Panc1 (cell line): ENCODE data around the gene PLEKHO1. TPM values are rescaled to one million over a fixed set of nuclear protein-coding genes. Genes with fewer than 3 reads are reported as not detected.
A peak's percentile ranks its signal among the peaks of the same experiment; 100 is the strongest.

Experiments
- ATAC-seq: fragments of 200-7000 bp; cut with Tn5 transposase; 2 replicates; pipeline ENCODE4 v1.9.1; 2020; ENCODE audit warnings: mild to moderate bottlenecking, moderate library complexity
- BruUV-seq: library from RNA; stranded (reverse); fragments of 400-500 nt; replicated peaks from 2 replicates; lab custom pipeline; 2021; lab: Mats Ljungman, UMichigan
- CTCF ChIA-PET: fragments of 300-600 bp; sonication (Branson Sonifier 250); formaldehyde crosslinking; loops from one replicate; lab custom pipeline; 2022; ENCODE audit warnings: antibody characterized with exemption; lab: Charles Lee
- POLR2A ChIA-PET: fragments of 300-600 bp; sonication (Branson Sonifier 250); formaldehyde crosslinking; loops from one replicate; lab custom pipeline; 2022; ENCODE audit warnings: antibody characterized with exemption; lab: Charles Lee
- DNase-seq: peaks from one replicate; pipeline ENCODE4 v3.0.0-alpha.2; 2010; ENCODE audit warnings: low read depth, low spot score
- H3K27ac ChIP-seq: 2 replicates; pipeline ENCODE4 v1.5.1; 2011; ENCODE audit warnings: mild to moderate bottlenecking, low read length, inconsistent platforms
- H3K27me3 ChIP-seq: fragments of 200-500 bp; sonication (Bioruptor generic); 2 replicates; pipeline ENCODE4 v1.6.0; 2014; ENCODE audit warnings: low read length, inconsistent platforms; ENCODE audit not compliant: control insufficient read depth, insufficient read depth
- H3K36me3 ChIP-seq: fragments of 200-500 bp; sonication (Bioruptor generic); 2 replicates; pipeline ENCODE4 v1.5.1; 2014; ENCODE audit warnings: inconsistent platforms, mild to moderate bottlenecking, low read length, moderate library complexity; ENCODE audit not compliant: control insufficient read depth, insufficient read depth
- H3K4me1 ChIP-seq: 2 replicates; pipeline ENCODE4 v1.5.1; 2011; ENCODE audit warnings: inconsistent platforms, mild to moderate bottlenecking, low read length, moderate library complexity; ENCODE audit not compliant: control insufficient read depth, insufficient read depth
- H3K4me3 ChIP-seq, 2 experiments: 2 replicates each; pipeline ENCODE4 v1.5.1; 2011 to 2012; ENCODE audit warnings: low read depth in 2 of 2, low read length in 2 of 2, mild to moderate bottlenecking in 2 of 2, inconsistent platforms in 1 of 2, moderate library complexity in 1 of 2
- H3K9me3 ChIP-seq: fragments of 200-500 bp; sonication (Bioruptor generic); 2 replicates; pipeline ENCODE4 v1.5.1; 2014; ENCODE audit warnings: low read depth, mild to moderate bottlenecking, inconsistent platforms, low read length, moderate library complexity; ENCODE audit not compliant: control insufficient read depth, insufficient read depth
- CTCF ChIP-seq: fragments of 450-650 bp; IDR thresholded peaks from 2 replicates; pipeline ENCODE4 v1.5.1; 2017; ENCODE audit warnings: mild to moderate bottlenecking
- POLR2AphosphoS5 ChIP-seq: IDR thresholded peaks from 2 replicates; pipeline ENCODE4 v1.6.1; 2012; ENCODE audit warnings: mild to moderate bottlenecking, low read depth, low read length, moderate library complexity
- REST ChIP-seq, 2 experiments: IDR thresholded peaks; 2 replicates each; pipeline ENCODE4 v1.6.1; 2011 to 2012; ENCODE audit warnings: low read depth in 2 of 2, control low read depth in 1 of 2, low read length in 1 of 2, mild to moderate bottlenecking in 1 of 2, moderate library complexity in 1 of 2; ENCODE audit not compliant: insufficient read depth in 1 of 2
- SIN3A ChIP-seq: IDR thresholded peaks from 2 replicates; pipeline ENCODE4 v1.6.1; 2012; ENCODE audit warnings: low read depth, mild to moderate bottlenecking, low read length, moderate library complexity, borderline replicate concordance; ENCODE audit not compliant: insufficient read depth
- TCF7L2 ChIP-seq: IDR thresholded peaks from 2 replicates; pipeline ENCODE4 v1.6.1; 2011; ENCODE audit warnings: mild to moderate bottlenecking, low read depth, low read length, inconsistent platforms
- in situ Hi-C: cut with HindIII; loops from 2 replicates; pipeline ENCODE4 v1.10.0; 2016; ENCODE audit warnings: low sequenced_read_pairs, low pct_unique_long_range_greater_than_20kb
- intact Hi-C: fragments of 100-400 bp; cut with micrococcal nuclease; formaldehyde crosslinking; loops from one replicate; pipeline ENCODE4 v1.10.0; 2022; ENCODE audit not compliant: unreplicated experiment
- total RNA-seq: library from RNA; stranded (reverse); gene quantifications from one replicate; pipeline ENCODE4 v1.2.1, GENCODE V29; 2021; ENCODE audit not compliant: unreplicated experiment

The PLEKHO1 gene
- total RNA-seq, 1 experiment from 2014 or later = 9.1 TPM

GRCh38 chr1:150151291-150152181 is 1.8 kb downstream of the PLEKHO1 start:
- POLR2A ChIA-PET = no interaction called here
- H3K36me3 ChIP-seq = no peaks in the 10 kb centered on the region
- CTCF ChIA-PET = interaction anchor here (0.6 kb wide), 2 partner anchors 17 to 78 kb away, joined by 3 to 4 read pairs; no protein-coding TSS in a partner anchor
- no peak for TF ChIP-seq REST (IDR thresholded peaks at IDR 0.05; ENCODE audit: insufficient read depth in 1 of 2, low read depth in 2 of 2, low read length in 1 of 2)
- no peak for TF ChIP-seq TCF7L2
- TF ChIP-seq POLR2AphosphoS5 = no peak
- TF ChIP-seq SIN3A = no peak
- TF ChIP-seq CTCF = no peak
- no peak for DNase-seq
- intact Hi-C loops (no loop called here), in situ Hi-C loops (no loop called here)
- H3K4me1 ChIP-seq = peaks cover 11% of the 10 kb centered on the region
- peak overlapping the region in 1 of 2 experiments; percentile 66; a peak in 1 of 4 replicates for H3K4me3 ChIP-seq
- H3K27ac ChIP-seq = 0 out of 2 replicates have a peak overlapping the region, but pooled peaks have one; percentile 31
- 0 out of 2 replicates have a peak, but pooled peaks have one; percentile 18 for ATAC-seq
- TSS peak; percentile 51 for BruUV-seq
- H3K27me3 ChIP-seq = no peaks in the 10 kb centered on the region
- no peaks in the 10 kb centered on the region for H3K9me3 ChIP-seq

DNA sequence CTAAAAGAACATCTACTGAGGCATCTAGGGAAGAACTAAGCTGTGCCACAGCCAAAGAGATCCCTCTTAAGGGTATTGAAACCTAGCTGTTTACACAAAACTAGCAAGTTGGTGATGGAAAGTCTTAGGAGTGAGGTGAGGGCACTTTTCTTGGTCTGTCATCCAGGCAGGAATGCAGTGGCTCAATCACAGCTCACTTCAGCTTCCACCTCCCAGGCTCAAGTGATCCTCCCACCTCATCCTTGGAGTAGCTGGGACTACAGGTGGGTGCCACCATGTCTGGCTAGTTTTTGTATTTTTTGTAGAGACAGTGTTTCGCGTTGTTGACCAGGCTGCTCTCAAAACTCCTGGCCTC is 2.4 kb downstream of the PLEKHO1 start:
- ChIA-PET POLR2A (no interaction called here), CTCF (interaction anchor here (0.6 kb wide), 1 partner anchor 79 kb away, joined by 4 read pairs; no protein-coding TSS in a partner anchor)
- TF ChIP-seq SIN3A (no peak), REST (IDR thresholded peaks at IDR 0.05; ENCODE audit: insufficient read depth in 1 of 2, low read depth in 2 of 2, low read length in 1 of 2) (no peak), TCF7L2 (no peak), POLR2AphosphoS5 (no peak), CTCF (no peak)
- Histone ChIP-seq H3K27me3 (no peaks in the 10 kb centered on the region), H3K27ac (no peak overlapping the region), H3K4me3 (no peak overlapping the region), H3K36me3 (no peaks in the 10 kb centered on the region), H3K4me1 (peaks cover 11% of the 10 kb centered on the region), H3K9me3 (no peaks in the 10 kb centered on the region)
- DNase-seq (no peak), ATAC-seq (no peak)
- in situ Hi-C loops = no loop called here
- intact Hi-C loops = no loop called here
- no TSS peak for BruUV-seq
